Jurkat, Clone E6-1 (cell line): ENCODE data around the gene KIF26A.
"Not testable (repeated sequence)": the region's sequence is repeated elsewhere in the genome, so short reads cannot be mapped to it uniquely, and the experiment has no call there.

Experiments used
- DNase-seq: peaks from one replicate; pipeline ENCODE4 v3.0.0-alpha.2; 2011; ENCODE audit warnings: low read depth, low spot score
- H3K4me3 ChIP-seq: 2 replicates; pipeline ENCODE4 v1.5.1; 2011; ENCODE audit warnings: mild to moderate bottlenecking, low read length, control low read depth, moderate library complexity

Gene KIF26A

GRCh38 chr14:104223101-104224041 is 85.0 kb downstream of the KIF26A start:
- no peak overlapping the region for H3K4me3 ChIP-seq
- DNase-seq: no peak

- H3K4me3 ChIP-seq: no peak overlapping the region
- no peak for DNase-seq
Observed at GRCh38 chr14:104224131-104224505, 85.7 kb downstream of the KIF26A start.

- no peak for DNase-seq
- no peak overlapping the region for H3K4me3 ChIP-seq
Observed at GRCh38 chr14:104224506-104225277, 86.3 kb downstream of the KIF26A start.

GRCh38 chr14:104225278-104226190 is 87.1 kb downstream of the KIF26A start:
- not testable (repeated sequence) for H3K4me3 ChIP-seq, DNase-seq

- DNase-seq: no peak
- no peak overlapping the region for H3K4me3 ChIP-seq
Observed at GRCh38 chr14:104226421-104227383, 88.3 kb downstream of the KIF26A start.

DNA sequence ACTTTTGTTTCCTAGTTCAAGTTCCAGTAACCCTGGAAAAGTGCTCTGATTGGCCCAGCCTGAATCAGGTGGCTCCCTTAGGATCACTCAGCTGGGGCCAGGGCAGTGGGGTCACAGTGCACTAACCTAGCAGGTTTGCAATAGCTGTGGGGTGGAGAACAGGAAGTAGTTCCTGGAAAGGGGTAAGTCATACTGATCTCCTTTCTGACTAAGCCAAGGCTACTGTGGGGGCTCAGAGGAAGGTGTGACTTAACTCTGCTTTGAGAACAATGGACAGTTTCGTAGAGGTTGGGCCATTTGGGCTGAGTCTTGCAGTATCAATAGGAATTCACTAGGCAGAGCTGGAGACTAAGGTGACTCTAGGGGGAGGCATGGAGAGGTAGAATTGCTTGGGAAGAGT is 89.4 kb downstream of the KIF26A start:
- no peak for DNase-seq

GRCh38 chr14:104228221-104228620 is 89.8 kb downstream of the KIF26A start:
- no peak overlapping the region for H3K4me3 ChIP-seq
- DNase-seq: no peak

More for the DNA sequence above, 89.4 kb downstream of the KIF26A start:
- no peak overlapping the region for H3K4me3 ChIP-seq

DNA sequence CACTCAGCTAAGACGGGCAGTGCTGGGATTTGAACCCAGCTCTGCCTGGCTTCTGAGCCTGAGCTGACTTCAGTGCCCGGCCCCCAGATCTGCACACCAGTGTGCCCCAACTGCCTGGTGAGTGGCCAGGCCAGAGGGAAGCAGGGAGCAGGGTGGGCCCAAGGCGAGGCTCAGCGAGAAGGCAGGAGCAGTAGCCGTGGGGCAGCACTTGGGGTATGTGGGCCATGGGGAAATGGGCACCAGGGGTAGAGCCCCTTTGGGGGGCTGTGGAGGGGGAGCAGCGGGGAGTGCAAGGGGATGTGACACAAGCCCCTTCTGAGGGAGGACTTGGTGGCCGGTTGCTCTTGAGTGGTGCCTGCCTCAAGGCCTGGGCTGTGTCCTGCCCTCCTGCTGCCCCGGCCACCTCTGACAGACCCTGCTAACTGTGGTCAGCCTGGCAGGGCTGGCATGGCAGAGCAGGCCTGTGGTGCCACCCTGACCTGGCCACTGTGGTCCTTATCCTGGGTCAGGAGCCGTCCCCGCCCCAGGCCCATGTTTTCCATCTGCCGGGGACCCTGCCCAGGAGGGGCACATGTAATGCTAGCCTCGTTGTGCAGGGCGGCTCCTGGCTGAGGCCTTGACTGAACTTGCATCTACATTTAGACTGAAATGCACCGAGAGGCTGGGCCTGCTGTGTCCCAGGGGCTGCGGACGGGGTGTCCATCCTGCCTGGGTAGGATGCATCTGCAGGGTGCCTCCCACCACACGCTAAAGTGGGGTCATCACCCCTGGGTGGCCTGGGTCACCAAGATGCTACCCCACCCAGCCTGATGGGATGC is 90.5 kb downstream of the KIF26A start:
- no peak for DNase-seq
- no peak overlapping the region for H3K4me3 ChIP-seq

- DNase-seq: no peak
- no peak overlapping the region for H3K4me3 ChIP-seq
Observed at GRCh38 chr14:104229534-104230055, 91.2 kb downstream of the KIF26A start.

GRCh38 chr14:104230119-104230815 is 91.9 kb downstream of the KIF26A start:
- no peak overlapping the region for H3K4me3 ChIP-seq
- no peak for DNase-seq
